GM18511 (cell line): ENCODE results near the gene AAK1.
"Not testable (repeated sequence)": the region's sequence is repeated elsewhere in the genome, so short reads cannot be mapped to it uniquely, and the experiment has no call there.

Experiments
- ATAC-seq: cut with Tn5 transposase; IDR thresholded peaks from one replicate; pipeline ENCODE4 v1.9.1; 2021; ENCODE audit warnings: mild to moderate bottlenecking, moderate library complexity; ENCODE audit not compliant: unreplicated experiment

Gene AAK1

DNA sequence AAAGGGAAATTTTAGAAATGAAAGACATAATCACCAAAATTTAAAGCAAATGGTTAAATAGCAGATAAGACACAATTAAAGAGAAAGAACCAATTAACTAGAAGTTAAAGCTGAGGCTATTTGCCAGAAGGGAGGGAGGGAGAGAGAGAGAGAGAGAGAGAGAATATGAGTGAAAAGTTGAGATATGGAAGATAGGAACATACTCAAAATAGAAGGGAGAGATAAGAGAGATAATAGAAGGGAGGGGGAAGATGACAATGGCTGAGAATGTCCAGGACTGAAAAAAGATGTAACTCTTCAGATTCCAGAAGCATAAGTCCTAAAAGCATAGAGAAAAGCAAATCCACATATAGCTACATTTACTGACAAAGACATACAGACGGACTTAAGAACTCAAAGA lies 17.1 kb upstream of the AAK1 start:
- ATAC-seq, result no peak

GRCh38 chr2:69659941-69660483 lies 16.5 kb upstream of the AAK1 start:
- ATAC-seq, result no peak

- ATAC-seq, result no peak
These were observed 15.8 kb upstream of the AAK1 start for GRCh38 chr2:69659349-69659748.

GRCh38 chr2:69652206-69652605 lies 8.7 kb upstream of the AAK1 start:
- no peak for ATAC-seq

DNA sequence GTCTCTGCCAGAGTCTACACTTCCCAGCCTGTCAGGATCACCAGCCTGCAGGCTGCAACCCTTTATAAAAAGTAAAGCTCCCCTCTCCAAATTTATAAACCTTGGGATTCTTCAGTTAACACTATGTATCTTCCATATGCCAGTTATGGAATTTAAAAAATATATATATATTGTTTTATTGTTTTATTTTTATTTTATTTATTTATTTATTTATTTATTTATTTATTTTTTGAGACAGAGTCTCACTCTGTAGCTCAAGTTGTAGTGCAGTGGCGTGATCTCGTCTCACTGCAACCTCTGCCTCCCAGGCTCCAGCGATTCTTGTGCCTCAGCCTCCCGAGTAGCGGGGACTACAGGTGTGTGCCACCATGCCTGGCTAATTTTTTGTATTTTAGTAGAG lies 3.7 kb upstream of the AAK1 start:
- not testable (repeated sequence) for ATAC-seq

DNA sequence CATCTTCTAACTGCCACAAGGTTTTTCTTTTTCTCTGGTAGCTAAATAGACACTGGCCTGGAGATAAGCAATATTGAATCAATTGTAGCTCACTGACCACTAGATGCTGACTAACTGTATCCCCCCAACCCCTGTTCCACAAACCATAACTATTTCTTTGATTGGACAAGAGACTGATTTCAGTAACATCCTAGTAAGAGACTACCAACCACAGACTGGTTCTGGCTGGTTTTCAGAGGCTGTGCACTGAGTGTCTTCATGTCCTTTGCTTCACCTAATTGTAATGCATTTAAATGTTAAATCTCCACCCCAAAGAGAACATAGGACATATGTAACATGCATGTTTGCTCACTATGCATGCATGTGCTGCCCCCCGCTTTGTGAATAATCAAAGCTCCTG lies 3.2 kb upstream of the AAK1 start:
- ATAC-seq, result no peak

DNA sequence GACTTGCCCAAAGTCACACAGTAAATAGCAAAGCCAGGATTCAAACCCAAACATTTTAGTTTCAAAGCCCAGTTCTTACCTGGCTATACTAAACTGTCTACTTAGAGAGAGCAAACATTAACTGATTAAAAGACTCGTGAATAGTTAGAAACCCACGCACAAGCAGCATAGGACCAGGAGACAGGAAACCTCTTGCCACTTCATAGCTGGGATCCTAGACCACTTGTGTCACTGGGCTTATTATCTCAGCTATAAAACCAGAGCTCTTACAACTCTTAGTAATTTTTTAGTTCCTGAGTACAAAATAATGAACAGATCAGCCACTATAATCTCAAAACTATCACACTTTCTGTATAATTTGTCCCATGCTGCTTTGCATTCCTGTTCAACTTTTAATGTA lies 2.4 kb upstream of the AAK1 start:
- ATAC-seq, result no peak

GRCh38 chr2:69645031-69645431 lies 1.5 kb upstream of the AAK1 start:
- ATAC-seq, result no peak

DNA sequence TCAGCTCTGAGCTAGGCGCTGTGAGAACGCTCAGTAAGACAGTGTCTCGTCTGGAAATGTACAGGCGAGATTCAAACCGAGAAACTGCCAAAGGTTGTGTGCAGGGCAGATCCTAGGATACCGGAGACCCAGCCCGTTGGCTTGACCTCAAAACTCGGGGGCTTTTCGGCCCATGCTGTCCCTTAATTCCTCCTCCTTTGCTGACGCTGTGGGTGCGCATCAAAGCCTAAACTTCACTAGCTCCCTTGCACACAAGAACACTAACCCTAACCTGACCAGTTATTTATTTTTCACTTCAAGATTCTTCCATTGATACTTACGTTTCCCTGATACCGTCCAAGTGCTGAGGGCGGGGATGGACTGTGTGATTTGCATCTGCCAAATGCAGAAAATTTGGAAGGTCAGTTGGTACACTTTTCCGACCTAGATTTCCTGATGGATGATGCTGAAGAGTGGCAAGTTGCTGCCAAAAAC lies 1.0 kb upstream of the AAK1 start:
- ATAC-seq, result no peak

- ATAC-seq, result peak; percentile 24
These were observed 584 bp downstream of the AAK1 start for GRCh38 chr2:69642709-69643601.

DNA sequence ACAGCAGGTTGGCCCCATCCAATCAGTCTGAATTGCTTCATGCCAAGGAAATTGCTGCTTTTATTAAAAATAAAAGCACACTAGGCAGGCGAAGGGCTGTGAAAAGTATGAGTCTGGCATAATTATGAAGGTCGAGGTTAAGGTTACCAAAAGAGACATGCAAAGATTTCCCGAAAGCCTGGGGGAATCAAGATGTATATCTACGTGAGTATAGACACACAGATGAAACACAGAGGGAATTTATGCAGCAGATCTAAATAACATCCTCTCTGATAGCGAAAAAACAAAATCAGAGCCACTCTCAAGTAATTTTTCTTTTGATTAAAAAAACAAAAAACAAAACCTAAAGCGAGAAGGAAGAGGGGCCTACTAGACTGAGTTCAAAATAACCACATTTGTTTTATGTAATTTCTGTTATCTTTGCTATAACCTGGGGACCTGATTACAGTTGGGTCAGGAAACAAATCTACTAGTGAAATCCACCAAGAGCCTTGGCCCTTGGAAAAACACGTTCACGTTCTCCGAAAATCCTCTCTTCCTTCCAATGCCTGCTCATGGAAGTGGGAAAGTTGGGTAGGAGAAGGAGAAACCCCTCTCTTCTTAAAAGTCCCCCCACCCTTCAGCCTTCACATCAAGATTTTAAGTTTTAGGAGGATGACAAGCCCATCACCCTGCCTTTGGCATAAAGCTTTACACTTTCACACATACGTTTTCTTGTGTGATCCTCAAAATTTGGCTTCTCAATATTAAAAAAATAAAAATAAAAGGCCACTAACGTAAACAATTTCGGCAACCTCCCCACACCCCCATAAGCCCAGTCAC lies 1.4 kb downstream of the AAK1 start:
- ATAC-seq, result no peak

- no peak for ATAC-seq
These were observed 2.1 kb downstream of the AAK1 start for GRCh38 chr2:69641471-69641870.

- no peak for ATAC-seq
These were observed 4.3 kb downstream of the AAK1 start for GRCh38 chr2:69639266-69639665.

DNA sequence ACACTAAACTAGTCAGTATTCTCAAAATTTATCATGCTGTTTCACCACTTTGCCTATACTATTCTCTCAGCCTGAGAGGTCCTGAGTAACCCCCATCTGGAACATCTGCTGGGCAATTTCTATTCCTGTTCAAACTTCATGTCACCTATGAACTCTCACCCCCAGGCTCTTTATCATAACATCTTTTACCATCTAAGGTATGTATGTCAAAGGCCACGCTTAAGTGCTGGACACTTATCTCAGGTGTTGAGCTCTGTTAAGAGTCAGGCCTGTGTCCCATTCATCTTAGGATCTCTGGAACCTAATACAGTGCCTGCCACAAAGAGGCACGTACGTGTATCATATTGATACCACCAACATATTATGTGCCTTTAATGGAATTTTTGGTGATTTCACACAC lies 4.9 kb downstream of the AAK1 start:
- no peak for ATAC-seq

DNA sequence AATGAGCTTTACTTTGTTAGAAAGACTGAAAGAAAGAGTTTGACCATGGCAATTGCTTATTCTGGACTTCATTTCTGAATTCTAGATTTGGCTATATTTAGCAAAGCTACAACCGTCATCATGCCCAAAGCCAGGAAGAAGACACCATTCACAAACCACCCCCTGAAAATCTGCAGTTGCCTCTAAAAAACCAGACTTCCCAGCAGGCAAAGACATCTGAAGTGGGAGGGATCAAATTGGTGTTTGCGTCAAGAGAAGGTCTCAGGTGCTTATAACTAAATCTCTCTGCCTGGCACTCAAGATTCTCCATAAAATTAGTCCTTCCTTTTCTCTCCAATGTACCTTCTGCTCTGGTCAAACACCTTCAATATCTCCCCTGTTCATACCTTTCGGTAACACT lies 5.6 kb downstream of the AAK1 start:
- ATAC-seq, result no peak

DNA sequence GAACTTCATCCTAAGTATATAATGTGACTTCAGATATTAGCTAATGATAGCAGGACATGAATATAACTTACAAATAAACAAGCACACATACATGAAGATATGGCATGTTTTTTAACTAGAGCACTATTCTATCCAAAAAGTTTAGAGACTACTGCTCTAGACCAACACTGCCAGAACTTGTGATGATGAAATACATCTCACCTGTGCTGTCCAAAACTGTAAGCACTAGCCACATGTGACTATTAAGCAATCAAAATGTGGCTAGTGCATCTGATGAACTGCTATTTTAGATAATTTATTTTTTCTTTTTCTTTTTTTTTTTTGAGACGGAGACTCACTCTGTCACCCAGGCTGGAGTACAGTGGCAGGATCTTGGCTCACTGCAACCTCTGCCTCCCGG lies 7.1 kb downstream of the AAK1 start:
- no peak for ATAC-seq

GRCh38 chr2:69635432-69635831 lies 8.1 kb downstream of the AAK1 start:
- ATAC-seq, result no peak

DNA sequence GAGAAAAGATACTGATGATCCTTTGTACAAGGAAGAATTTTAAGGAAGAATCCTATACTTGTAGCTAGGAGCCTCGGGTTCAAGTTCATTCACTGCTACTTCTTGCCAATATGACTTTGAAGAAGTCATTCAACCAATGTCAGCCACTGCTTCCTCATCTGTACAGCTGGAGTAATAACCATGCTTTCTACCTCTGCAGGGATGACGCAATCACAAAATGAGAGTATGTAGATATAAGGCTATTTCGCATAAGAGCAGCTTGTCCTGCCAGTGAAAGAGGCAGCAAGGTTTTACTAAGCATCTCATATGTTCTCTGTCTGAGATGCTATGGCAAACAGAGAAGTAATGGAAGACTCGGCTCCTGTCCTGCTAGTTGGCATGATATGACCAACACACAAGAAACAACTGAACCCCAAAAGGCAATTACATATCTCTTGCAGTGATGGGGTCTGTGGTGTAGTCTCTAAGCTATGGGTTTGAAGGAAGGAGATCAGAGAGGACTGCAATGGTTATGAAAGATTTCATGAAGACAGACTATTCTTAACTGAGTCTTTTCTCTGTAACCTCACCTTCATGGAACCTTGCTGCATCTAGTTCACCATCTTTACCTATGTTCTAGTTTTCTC lies 9.2 kb downstream of the AAK1 start:
- no peak for ATAC-seq

- ATAC-seq, result no peak
These were observed 12.1 kb downstream of the AAK1 start for GRCh38 chr2:69631402-69631801.

DNA sequence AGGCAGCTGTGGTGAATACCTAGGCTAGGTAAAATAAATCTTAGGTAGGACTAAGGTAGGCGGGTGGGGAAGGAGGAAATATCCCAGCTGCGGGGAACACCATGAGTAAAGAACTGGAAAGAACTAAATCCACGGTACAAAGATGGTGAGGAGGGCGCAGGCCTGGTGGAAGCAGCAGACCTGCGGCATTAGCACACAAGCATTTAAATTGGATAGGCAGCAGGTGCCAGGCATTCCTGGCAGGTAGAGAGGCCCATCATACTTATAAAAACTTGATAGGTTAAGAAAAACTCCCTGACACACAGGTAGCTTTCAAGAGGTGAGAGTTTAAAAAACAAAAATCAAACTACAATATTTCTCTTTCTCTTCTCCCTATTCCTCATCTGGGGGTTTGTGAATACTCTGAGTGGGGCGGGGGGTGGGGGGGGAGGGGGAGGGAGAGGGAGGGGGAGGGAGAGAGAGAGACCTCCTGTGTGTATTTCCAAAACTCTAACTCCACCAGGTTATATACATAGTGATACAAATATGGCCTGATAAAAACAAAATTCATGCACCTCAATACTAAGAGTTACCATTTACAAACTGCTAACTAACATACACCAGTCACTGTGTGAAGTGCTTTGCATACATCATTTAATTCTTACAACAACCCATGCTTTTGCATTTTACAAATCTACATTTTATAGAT lies 13.5 kb downstream of the AAK1 start:
- no peak for ATAC-seq
